CD4-positive, alpha-beta T cell treated with Interferon gamma for 1 hour (primary cell): ENCODE data around the gene SERPINB7.
A peak's percentile ranks its signal among the peaks of the same experiment; 100 is the strongest.

Experiments
- DNase-seq: peaks from one replicate; pipeline ENCODE4 v3.0.0-alpha.2; 2020

SERPINB7 gene

DNA sequence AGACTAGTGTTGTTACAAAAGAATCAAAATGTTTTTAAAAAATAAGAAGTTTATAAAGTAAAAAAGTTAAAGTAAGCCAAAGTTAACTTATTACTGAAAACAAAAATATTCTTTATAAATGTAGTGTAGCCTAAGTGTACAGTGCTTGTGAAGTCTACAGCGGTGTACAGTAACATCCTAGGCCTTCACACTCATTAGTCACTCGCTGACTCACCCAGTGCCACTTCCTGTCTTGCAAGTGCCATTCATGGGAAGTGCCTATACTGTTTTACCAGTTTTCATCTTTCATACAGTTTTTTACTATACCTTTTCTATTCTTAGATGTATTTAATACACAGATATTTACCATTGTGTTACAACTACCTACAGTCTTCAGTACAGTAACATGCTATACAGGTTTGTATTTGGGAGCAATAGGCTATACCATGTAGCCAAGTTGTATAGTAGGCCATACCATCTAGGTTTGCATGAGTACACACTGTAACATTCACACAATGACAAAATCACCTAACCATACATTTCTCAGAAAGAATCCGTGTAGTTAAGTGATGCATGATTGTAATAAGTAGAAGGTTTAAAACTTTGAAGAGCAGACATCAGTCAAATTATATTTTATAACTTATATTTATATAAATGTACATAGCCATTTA lies 13.4 kb downstream of the SERPINB7 start:
- peak; percentile 56 for DNase-seq

DNA sequence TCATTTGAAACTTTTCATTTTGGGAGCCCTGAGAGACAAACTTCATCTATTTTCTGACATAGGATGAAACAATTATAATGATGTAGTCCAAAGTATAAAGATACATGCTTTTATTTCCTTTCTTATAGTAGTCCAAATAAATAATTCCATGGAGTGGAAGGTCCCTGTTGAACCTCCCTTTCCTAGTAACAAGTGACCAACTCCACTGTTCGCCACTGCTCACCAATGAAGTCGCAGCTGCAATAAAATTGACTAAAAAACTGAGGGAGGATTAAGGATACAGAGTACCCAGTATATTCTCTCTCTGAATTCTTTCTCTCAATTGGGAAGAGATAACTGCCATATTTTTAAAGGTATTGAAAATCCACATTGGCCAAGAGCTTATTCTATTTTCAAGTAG lies 14.1 kb downstream of the SERPINB7 start:
- DNase-seq: no peak

DNA sequence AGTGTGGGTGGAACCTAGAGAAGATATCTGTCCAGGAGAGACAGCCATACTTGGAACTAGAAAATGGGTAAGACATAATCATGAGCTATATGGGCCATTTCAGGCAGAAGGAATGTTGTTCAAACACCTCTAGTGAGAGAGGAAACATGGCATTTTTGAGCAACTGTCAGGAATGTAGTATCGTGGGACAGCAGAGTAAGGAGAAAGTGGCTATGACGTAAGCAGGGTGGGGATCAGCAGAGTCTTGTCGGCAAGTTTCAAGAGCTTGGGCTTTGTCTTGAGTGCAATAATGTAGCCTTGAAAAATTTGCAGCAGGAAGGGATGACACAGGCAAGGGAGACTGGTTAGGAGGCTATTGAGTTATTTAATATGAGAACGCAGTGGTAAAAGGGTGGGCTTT lies 20.4 kb downstream of the SERPINB7 start:
- DNase-seq: no peak

DNA sequence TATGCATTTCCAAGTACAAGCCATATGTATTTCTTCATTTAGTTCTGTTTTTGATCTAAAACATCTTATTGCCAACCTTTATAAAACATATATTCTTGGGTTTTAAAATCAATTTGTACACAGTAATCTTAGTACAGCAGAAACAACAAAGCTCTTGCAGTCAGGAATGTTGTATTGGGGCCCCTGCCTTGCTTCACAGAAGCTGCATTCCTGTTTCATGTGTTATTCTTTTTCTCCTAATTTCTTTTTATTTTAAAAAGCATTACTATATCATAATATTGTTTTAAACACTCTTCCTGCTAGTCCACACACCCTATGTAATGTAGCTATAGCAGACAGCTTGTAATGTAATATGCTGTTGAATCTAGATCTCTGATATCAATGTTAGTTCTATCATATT lies 24.0 kb downstream of the SERPINB7 start:
- no peak for DNase-seq

DNA sequence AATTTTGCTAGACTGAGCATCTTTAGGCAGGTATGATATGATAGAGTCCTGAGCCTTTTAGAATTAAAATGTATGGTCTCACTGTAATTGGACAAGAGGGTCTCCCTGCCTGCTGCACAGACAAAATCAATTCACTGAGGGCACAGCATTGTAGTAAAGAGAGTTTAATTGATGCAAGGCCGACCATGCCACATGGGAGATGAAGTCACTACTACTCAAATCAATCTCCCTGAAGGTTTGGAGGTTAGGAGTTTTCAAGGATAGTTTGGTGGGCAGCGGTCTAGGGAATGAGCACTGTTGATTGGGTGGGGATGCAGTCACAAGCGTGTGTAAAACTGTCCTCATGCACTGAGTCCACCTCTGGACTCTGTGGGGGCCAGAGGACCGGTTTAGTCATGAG lies 26.1 kb downstream of the SERPINB7 start:
- no peak for DNase-seq

DNA sequence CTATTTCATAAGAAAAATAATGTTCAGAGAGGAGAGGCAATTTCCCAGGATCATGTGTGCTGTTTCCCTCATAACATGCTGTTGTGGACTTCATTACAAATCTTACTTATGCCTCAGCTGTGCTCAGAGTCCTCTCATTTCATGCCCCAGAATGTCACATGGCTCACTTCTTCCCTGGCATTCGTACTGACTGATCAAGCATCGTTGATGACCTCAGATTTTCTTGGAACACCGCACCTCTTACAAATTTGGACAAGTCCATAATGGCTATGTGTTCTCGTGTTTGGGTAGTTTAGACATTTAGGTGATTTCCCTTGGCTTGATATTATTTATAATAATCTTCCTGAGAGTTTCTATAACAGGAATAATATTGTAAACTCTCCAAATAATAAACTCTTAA lies 32.9 kb downstream of the SERPINB7 start:
- DNase-seq: no peak

DNA sequence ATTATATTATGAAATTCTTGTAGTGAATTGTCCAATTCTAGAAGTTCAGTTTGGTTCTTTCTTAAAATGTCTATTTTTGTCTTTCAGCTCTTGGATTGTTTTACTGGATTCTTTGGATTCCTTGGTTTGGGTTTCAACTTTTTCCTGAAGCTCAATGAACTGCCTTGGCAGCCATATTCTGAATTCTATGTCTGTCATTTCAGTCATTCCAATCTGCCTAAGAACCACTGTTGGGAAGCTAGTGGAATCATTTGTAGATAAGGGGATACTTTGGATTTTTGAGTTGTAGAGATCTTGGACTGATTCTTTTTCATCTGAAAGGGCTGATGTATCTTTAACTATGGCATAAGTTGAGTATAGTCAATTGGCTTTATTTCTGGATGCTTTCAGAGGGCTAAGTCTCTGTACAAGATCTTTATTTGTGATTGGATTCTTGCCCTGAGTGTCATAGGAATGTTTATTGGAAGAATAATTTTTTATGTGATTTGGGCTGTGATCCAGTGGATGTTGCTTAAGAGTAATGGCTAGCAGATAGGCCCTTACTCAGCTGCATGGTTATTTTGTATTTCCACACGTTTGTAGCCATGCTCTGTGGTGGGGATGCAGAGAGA lies 42.3 kb downstream of the SERPINB7 start:
- no peak for DNase-seq

DNA sequence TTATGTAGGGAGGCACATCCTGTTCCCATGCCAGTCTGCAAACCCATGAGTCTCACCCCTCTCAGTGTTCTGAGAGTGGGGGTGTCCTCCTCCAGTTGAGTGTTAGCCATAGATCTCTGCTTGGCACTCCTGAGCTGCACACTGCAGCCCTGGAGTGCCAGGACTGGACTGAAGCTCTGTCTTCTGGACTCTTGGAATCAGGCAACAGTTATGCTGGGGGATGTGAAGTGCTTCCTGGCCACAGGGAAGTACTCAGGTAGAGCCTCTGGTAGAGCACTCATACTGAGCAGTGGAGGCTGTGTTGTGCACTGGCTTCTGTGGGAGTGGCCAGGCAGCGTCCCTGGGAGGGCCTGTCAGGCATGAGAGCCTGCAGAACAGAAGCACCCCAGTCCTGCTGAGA lies 43.0 kb downstream of the SERPINB7 start:
- DNase-seq: no peak

DNA sequence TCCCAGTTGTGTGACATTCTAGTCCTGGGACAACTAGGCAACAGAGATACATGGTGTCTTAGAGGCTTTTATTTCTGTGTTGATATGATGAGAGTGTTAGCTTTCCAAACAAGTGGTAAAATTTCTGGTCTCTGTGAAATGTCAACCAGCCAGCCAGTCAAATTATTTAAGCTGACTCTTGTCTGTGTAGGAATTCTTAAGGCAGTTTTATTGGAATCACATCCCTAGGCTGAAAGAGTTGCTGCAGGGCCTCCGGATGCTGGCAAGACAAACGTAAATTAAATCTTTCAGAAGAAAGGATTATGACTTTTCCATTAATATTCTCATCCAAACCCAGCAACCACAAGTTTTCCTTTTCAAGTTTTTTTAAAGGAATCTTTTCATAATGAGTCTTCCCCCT lies 44.6 kb downstream of the SERPINB7 start:
- DNase-seq: no peak

DNA sequence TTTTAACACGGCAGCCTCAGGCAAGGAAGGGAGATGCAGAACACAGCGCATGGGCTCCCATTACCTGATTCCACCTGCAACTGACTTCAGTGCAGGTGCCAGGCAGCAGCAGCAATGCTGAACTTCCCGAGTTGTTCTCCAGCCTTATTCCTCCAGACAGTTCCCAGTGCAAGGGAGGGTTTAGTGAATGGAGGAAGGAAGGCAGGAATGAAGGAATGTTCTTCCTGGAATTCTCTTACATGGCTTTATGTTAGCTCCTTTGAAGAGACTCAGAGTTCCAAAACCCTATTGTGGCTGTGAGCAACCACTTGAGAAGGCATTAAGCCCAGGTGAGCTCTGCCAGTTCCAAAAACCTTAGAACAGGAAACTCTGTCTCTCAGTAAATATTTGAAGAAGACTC lies 45.5 kb downstream of the SERPINB7 start:
- DNase-seq: no peak

DNA sequence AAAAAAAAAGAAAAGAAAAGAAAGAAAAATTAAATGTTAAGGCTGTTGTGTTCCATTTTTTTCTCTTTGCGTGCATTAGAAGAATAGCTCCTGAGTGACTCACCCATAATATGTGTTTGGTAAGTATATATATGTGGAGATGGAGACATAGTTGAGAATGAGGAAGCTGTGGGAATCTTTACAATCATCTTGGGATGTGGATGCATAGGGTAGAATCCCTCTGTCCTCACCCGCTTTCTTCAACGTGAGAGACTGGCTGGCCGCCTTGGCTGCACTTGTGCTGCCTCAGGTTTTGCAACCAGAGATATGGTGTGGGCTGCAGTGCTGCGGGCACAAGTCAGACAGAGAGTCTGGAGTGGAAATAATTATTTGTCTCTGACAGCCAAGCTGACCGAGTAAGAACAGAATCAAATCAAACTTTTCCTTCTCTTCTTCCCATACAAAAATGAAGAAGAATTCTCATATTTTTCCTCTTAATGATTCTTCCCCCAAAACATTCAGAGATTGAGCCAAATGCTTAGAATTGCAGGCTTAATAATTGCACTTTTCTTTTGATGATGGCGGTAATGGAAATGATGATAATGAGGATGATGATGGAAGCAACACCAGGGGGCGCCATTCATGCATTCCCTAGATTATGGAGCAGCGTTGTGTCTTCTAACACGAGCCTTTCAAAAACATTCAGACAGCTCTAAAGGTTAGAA lies 48.5 kb downstream of the SERPINB7 start:
- DNase-seq: peak; percentile 8

DNA sequence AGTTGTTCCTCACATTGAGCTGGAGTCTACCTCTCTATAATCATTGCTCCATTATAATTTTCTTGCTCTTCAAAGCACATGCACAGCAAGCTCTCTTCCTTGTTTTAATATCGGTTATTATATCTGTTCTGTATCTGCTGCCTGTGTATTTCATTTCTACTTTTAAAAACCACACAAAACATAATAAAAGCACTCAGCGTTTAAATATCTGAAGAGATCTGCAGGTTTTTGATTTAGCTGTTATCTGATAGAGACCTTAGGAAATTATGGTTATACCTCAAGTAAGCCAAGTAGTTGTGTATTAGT lies 49.0 kb downstream of the SERPINB7 start:
- no peak for DNase-seq

DNA sequence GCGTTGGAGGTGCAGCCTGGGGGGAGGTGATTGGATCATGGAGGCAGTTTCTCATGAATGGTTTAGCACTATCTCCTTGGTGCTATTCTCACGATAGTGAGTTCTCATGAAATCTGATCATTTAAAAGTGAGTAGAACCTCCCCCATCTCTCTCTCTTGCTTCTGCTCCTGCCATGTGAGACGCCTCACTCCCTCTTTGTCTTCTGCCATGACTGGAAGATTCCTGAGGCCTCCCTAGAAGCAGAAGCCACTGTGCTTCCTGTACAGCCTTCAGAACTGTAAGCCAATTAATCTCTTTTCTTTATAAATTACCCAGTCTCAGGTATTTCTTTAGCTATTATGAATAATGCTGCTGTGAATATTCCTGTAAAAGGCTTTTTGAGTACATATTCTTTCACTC lies 52.9 kb downstream of the SERPINB7 start:
- DNase-seq: no peak

GRCh38 chr18:63828656-63829055 lies 53.4 kb downstream of the SERPINB7 start:
- no peak for DNase-seq

- no peak for DNase-seq
Observed at GRCh38 chr18:63829886-63830285, 54.7 kb downstream of the SERPINB7 start.

DNA sequence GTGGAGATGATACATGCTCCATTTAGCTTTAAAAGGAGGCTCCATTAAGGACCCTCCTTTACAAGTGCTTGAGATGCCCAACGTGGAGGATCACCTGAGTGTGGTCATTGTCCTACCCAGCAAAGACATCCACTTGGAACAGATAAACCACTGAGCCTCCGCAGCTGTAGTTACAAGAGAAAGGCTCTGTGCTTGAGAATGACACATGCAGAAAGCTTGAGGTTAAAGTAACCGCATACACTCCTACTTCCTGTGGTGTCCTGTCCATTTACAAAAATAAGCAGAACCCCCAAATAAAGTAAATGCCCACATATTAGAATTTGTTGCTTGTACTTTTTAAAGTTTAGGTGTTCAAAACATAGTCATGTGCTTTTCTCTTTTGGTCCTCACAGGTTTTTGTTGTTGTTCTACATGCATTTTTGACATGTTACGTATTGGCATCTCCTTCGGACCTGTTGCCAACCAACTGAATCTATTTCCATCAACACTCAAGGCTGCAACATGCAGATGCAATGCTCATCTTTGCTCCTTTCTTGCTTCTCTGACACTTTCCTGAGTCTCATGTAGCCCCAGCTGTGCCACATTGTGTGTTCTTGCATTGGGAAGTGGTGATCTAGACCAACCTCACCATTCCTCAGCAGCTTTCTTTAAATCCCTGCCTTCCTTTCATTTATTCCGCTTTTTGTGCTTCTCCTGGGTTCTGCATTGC lies 56.0 kb downstream of the SERPINB7 start:
- DNase-seq: no peak

GRCh38 chr18:63832470-63832869 lies 57.3 kb downstream of the SERPINB7 start:
- DNase-seq: no peak

DNA sequence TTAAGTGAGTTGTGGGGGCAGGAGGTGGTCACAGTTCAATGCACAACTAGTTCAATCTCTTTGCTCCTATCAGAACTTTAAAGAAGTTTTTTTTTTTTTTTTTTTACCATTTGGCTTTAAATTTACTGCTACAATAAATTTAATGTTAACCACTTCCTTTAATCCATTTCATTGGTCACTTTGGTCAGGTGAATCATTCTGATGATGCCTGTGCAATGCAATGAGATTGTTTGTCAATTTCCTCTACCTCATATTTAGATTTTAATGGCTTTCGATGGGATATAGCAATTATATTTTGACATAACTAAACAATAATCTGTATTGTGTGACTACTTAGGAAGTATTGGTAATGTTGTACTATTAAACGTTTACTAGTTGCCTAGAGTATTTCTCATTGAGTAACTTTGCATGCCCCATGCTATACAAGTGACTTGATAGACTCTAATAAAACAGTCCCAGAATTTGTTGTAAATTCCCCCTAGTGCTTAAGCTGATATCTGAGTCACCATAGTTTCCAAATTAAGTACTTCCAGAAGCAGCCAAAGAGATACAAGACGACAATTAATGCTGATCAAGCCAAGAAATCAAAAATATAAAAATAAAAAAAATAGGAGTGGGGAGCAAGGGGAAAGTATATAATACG lies 59.4 kb downstream of the SERPINB7 start:
- DNase-seq: no peak

DNA sequence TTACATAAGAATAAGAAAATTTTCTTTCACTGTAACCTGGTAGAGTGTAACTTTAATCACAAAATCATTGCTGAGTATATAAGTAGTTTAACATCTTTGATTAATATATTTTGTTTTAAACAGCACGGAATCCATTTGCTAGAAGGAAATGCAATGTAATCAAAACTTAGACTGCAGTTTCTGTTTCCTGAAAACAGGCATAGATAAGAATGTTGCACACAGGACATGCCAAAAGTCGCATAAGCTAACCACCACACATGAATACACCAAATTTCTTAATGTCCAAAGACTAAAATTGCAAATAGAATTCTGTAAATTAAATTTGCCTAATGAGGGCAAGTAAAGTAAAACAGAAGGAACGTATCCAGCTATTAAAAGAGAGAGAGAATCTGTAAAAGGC lies 61.2 kb downstream of the SERPINB7 start:
- no peak for DNase-seq

DNA sequence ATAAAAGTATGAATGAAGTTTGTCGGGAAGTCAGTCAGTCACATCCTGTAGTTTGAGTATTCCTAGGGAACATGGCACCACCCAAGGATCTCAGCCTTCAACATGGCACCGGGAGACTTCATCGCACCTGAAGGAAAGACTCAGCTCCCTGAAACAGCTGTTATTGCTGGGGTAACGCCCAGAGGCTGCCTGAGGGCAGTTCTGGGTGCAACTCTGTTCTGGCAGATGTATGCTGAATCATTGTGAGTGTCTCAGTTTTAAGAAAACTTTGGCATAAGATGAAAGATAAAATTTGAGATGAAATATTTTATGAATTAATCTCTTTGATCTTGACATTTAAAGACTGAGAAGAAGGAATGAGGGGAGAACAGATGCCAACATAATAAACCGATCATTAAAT lies 62.4 kb downstream of the SERPINB7 start:
- DNase-seq: no peak

- no peak for DNase-seq
Observed at GRCh38 chr18:63843008-63843407, 67.8 kb downstream of the SERPINB7 start.

DNA sequence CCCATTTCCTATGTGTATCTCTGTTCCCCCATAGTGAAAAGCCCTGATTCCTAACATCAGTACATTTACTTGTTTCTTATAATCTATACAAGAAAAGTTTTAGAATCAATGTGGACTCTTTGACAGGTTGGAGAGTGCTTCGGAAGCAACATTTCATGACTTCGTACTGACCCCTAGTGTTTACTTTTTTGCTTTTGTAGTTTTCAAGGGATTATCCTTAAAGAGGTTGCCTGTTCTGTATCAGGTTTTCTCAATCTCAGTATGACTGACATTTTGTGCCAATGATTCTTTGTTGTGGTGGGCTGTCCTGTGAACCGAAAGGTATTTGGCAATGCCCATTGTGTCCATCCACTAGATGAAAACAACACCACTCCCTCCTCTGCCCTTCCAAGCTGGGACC lies 69.0 kb downstream of the SERPINB7 start:
- DNase-seq: no peak

- no peak for DNase-seq
Observed at GRCh38 chr18:63848159-63848558, 72.9 kb downstream of the SERPINB7 start.

DNA sequence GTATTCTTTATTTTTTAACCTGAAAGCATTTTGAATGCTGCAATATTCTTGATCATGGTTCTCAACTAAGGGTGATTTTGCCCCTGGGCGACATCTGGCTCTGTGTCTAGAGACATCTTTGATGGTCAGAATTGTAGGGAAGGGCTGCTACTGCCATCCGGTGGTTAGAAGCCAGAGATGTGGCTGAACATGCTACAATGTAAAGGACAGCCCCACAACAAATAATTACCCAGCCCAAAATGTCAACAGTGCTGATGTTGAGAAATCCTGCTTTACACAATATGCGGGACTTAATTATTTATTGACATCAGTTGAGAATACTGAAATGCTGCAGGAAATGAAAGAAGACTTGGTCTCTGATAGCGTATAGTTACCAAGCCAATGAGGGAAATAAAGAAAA lies 74.8 kb downstream of the SERPINB7 start:
- no peak for DNase-seq
